ENCODE results near the gene VTI1A. TPM values are rescaled to one million over a fixed set of nuclear protein-coding genes. Genes with fewer than 3 reads are reported as not detected.
"Not testable (repeated sequence)": the region's sequence is repeated elsewhere in the genome, so short reads cannot be mapped to it uniquely, and the experiment has no call there.

The VTI1A gene
- total and polyA plus RNA-seq, 12 donors = 5.2 to 64.1 (median 22.0) TPM

GRCh38 chr10:112404617-112405016 lies 42.4 kb upstream of the VTI1A start:
- Histone ChIP-seq H3K9me3 (replicated peaks in 1 of 3) (no peaks in the 10 kb centered on the region), H3K36me3 (replicated peaks in 1 of 2) (no peaks in the 10 kb centered on the region), H3K4me1 (replicated peaks in 1 of 2) (no peaks in the 10 kb centered on the region), H3K4me3 (no peak overlapping the region), H3K27me3 (no peaks in the 10 kb centered on the region), H3K27ac (no peak overlapping the region)
- intact Hi-C loops (cut with DNase I) = no loop called here
- TF ChIP-seq POLR2A (IDR thresholded peaks at IDR 0.05) (no peak), CTCF (IDR thresholded peaks at IDR 0.05) (no peak)
- WGBS, 4 donors = 67 to 93% (median 85%) methylated on average over 3 of the region's 3 CpGs
- no peak for DNase-seq

GRCh38 chr10:112406806-112407205 lies 40.2 kb upstream of the VTI1A start:
- H3K27ac ChIP-seq; DNase-seq; H3K27me3 ChIP-seq; H3K36me3 ChIP-seq (replicated peaks in 1 of 2); H3K4me1 ChIP-seq (replicated peaks in 1 of 2); H3K9me3 ChIP-seq (replicated peaks in 1 of 3); H3K4me3 ChIP-seq; intact Hi-C loops (cut with DNase I): not testable (repeated sequence)
- WGBS, 4 donors = 73 to 80% (median 78%) methylated on average over 2 of the region's 2 CpGs

DNA sequence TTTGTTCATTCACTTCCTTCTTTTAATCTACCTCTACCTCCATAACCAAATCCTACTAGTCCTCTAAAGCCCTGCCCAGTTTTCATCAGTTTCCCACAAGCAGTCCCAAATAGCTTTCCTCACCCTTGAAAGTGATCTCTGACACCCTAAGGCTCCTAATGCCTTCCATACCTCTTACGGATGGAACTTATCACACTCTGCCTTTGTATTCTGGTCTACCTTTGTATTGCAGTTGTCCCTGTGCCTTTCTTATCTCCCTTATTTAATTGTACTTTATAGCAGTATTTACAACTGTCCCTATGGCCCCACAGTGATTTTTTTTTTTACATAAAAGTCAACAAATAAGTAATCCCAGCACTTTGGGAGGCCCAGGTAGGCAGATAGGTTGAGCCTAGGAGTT lies 39.3 kb upstream of the VTI1A start:
- Histone ChIP-seq H3K4me1 (replicated peaks in 1 of 2) (no peaks in the 10 kb centered on the region), H3K27me3 (no peaks in the 10 kb centered on the region), H3K36me3 (replicated peaks in 1 of 2) (no peaks in the 10 kb centered on the region), H3K27ac (no peak overlapping the region), H3K4me3 (no peak overlapping the region), H3K9me3 (replicated peaks in 1 of 3) (no peaks in the 10 kb centered on the region)
- intact Hi-C loops (cut with DNase I) = no loop called here
- no peak for TF ChIP-seq CTCF (IDR thresholded peaks at IDR 0.05)
- TF ChIP-seq POLR2A (IDR thresholded peaks at IDR 0.05) = no peak
- WGBS, 4 donors = 88 to 100% (median 95%) methylated on average over 1 of the region's 1 CpG
- DNase-seq = no peak

GRCh38 chr10:112409299-112409698 lies 37.7 kb upstream of the VTI1A start:
- no peak for TF ChIP-seq CTCF (IDR thresholded peaks at IDR 0.05)
- TF ChIP-seq POLR2A (IDR thresholded peaks at IDR 0.05) = no peak
- Histone ChIP-seq H3K36me3 (replicated peaks in 1 of 2) (no peaks in the 10 kb centered on the region), H3K27ac (no peak overlapping the region), H3K4me1 (replicated peaks in 1 of 2) (no peaks in the 10 kb centered on the region), H3K27me3 (no peaks in the 10 kb centered on the region), H3K9me3 (replicated peaks in 1 of 3) (no peaks in the 10 kb centered on the region), H3K4me3 (no peak overlapping the region)
- no peak for DNase-seq
- WGBS, 4 donors = 70 to 83% (median 73%) methylated on average over 2 of the region's 2 CpGs
- intact Hi-C loops (cut with DNase I) = no loop called here

DNA sequence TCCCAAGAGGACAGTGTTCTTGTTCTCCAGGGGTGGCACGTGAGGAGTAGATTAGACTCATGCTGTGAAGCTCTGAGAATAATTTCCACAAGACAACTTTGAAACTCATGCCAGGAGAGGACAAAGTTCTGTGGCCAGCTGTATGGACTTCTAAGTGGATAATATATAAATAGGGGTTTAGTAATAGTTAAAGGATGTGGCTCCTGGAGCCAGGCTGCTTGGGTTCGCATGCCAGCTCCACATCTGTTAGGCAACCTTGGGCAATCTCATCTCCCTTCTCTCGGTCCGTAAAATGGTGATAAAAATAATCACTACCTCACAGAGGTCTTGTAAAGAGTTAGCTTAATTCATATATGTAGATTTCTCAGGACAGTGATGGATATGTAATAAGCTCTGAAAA lies 37.3 kb upstream of the VTI1A start:
- no peak overlapping the region for H3K27ac ChIP-seq
- 55 to 69% (median 57%) methylated on average over 4 of the region's 4 CpGs for WGBS, 4 donors
- no peak for DNase-seq
- H3K27me3 ChIP-seq = no peaks in the 10 kb centered on the region
- no peaks in the 10 kb centered on the region for H3K4me1 ChIP-seq (replicated peaks in 1 of 2)
- no peak for TF ChIP-seq POLR2A (IDR thresholded peaks at IDR 0.05)
- no peak for TF ChIP-seq CTCF (IDR thresholded peaks at IDR 0.05)
- intact Hi-C loops (cut with DNase I) = no loop called here
- no peak overlapping the region for H3K4me3 ChIP-seq
- H3K9me3 ChIP-seq (replicated peaks in 1 of 3) = no peaks in the 10 kb centered on the region
- no peaks in the 10 kb centered on the region for H3K36me3 ChIP-seq (replicated peaks in 1 of 2)

Measured in adrenal gland (tissue), 12 donors.